ENCODE measurements around the gene SORT1.
"Not testable (repeated sequence)": the region's sequence is repeated elsewhere in the genome, so short reads cannot be mapped to it uniquely, and the experiment has no call there.

Gene SORT1

DNA sequence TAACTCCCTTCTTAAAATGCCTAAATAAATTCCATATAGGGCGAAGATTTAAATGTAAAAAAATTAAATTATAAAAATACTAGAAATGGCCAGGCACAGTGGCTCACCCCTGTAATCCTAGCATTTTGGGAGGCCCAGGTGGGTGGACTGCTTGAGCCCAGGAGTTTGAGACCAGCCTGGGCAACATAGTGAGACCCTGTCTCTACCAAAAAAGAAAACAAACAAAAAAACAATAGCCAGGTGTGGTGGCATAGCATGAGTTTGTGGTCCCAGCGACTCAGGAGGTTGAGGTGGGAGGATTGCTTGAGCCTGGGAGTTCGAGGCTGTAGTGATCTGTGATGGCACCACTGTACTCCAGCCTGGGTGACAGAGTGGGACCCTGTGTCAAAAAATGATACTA is 17.8 kb downstream of the SORT1 start:
- DNase-seq (ENCODE audit: low spot score) = no peak

DNA sequence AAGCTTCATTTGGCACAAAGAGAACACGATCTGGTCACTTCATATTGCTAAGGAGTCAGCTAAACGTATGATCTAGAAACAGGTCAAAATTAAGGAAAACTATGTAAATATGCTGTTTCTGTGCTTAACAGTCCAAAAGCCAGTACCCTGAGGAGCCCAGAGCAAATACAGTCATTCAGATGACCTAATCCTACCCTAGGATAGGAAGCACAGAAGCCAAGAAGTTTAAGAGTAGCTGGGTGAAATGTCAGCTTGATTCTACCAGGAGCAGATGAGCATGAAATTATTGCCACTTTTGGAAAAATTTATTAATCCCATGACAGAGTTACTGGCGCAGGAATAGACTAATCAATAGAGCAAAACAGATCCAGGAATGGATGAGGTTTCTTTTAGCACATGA is 18.3 kb downstream of the SORT1 start:
- no peak for DNase-seq (ENCODE audit: low spot score)

DNA sequence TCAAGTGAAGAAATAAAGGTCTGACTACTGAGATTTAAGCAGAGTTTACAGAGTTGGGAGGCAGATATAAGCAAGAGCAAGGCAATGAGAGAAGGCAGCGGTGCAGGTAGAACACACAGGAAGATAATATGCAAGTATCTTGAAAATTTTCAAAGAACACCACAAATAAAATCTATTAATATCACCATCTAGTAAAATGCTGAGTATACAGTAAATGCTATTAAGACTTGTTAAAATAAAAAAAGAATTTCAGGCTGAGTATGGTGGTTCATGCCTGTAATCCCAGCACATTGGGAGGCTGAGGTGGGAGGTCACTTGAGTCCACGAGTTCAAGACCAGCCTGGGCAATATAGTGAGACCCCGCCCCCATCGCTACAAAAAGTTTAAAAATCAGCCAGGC is 20.0 kb downstream of the SORT1 start:
- DNase-seq (ENCODE audit: low spot score) = no peak

DNA sequence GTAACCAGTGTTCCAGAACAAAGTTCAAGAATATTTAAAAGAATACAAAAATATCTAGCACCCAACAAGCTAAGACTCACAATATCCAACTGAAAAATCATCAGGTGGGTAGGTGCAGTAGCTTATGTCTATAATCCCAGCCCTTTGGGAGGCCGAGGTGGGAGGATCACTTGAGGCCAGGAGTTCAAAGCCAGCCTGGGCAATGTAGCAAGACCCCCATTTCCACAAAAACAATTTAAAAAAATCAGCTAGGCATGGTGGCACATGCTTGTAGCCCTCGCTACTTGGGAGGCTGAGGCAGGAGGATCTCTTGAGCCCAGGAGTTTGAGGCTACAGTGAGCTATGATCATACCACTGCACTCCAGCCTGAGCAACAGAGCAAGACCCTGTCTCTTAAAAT is 24.0 kb downstream of the SORT1 start:
- DNase-seq (ENCODE audit: low spot score) = not testable (repeated sequence)

DNA sequence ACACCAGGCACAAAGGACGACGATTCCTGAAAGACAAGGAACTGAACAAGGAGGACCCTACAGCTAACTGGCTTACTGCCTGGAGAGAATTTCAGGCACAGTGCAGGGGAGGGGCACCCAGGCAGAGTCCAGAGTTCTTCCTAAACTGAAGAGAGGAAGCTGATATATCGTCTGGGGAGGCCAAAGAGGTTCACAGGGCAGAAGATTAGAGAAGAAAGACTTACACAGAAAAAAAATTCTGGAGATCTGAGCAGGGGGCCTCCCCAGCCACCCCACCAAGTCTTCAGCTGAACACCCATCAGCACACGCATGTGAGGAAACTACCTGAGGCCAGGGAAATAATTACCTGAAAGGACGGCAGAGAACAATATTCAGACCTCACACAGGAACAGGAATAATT is 24.6 kb downstream of the SORT1 start:
- DNase-seq (ENCODE audit: low spot score) = no peak

DNA sequence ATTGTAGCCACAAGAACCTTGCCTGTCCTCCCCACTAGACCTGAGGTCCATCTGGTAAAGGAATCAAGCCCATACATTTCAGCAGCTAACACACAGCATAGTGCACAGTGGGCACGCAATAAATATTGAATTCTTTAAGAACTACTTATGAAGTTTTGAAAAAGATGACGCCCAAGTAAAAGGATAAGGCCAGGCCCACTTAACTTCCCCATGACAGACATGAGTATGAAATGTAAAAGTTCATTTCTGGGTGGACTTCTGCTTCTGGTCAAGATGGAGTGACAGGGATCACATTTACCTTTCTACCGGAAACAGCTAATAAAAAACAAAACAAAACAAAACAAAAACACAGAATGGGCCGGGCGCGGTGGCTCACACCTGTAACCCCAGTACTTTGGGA is 25.4 kb downstream of the SORT1 start:
- DNase-seq (ENCODE audit: low spot score) = no peak

DNA sequence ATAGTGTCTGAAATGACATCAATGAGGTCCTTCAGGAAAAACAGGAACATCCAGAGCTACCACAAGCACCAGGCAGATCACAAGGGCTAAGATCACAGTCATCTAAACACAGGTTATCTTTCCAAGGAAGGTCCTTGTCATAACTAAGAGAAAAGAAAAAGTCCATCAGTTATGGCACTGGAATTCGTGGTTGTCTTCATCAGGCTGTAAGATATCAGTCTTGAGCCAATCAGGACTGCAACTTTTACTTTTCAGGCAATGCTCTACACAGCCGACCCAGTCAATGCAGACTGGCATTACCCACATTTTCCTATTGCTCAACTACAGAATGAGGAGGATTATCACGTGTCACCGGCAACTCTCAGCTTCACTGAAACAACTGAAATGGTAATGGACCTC is 26.4 kb downstream of the SORT1 start:
- no peak for DNase-seq (ENCODE audit: low spot score)

DNA sequence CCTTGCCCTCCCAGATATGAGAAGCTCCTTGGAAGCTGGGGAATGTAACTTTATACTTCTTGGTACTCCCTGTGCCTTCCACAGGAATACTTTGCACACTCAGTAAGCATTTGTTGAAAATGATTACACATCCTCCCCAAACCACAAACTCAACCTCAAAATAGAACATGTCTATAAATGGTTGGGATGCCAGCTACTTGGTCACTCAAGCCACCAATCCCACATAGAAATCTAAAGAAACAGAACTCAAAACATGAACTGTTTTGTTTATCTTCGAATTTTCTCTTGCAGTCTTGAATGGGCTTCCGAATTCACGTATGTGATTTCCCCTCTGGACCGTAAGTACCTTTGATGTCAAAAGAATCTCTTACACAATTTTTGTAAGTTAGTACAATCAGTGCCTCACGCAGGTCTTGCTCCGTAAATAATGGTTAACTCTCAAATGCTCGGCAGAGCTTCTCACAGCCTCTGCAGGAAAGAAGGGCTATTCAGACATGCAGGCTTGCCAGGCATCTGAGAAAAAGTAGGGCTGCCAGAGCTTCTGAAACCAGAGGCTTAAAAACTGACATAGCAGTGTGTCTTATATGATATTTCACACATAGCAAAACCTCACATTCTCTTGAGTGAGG is 26.9 kb downstream of the SORT1 start:
- no peak for DNase-seq (ENCODE audit: low spot score)

DNA sequence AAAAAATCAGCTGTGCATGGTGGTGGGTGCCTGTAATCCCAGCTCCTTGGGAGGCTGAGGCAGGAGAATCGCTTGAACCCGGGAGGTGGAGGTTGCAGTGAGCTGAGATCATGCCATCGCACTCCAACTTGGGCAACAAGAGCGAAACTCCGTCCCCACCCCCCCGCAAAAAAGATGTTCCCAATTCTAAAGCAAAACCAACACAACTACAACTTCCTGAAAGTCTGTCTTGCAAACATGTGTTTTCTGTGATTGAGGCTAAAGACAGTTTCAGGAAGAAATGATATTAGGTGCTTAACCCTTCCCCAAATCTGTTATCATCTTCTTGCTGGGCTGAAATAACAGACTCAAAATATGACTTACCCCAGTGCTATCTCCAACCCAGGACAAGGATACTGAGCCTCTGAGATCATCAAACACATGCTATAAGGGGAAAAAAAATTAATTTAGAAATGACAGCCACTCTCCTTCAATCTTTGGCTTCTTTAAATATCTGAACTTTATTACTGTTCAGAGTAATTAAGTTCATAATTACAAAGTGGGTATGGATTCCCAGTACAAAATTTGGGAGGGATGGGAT is 28.5 kb downstream of the SORT1 start:
- no peak for DNase-seq (ENCODE audit: low spot score)

DNA sequence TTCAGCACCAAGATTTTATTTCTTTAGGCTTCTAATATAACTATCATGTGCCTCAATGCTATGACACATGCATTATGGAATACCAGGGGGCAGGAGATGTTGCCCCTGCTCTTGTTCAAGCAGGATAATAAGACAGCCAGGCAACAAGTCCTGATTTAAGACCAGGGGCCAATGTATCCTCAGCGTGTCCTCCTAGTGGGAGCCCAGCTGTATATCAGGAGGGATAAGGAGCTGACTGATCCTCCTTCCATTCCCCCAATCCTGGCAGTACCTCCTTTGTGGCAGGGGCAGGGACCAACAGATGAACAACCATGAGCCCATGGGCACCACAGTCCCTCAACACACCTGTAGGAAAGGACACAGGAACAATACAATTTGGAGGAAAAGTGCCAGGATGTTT is 29.3 kb downstream of the SORT1 start:
- DNase-seq (ENCODE audit: low spot score) = no peak

DNA sequence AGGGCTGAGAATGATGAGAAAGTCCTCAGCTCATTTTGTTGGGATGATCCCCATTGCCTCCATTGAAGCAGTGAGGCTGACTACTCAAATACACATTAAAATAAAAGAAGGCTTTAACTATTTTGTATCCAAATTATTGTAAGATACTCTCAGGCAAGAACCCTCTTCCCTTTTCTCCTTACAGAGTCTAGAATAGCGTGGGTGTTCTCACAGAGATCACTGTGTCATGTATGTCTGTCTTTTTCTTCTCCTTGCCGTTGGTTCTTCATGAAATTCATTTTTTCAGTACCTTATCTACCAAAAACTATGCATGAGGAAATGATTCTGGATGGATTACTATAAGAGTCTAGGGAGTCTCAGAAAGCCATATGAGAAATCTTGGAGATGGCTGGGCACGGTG is 30.1 kb downstream of the SORT1 start:
- no peak for DNase-seq (ENCODE audit: low spot score)

DNA sequence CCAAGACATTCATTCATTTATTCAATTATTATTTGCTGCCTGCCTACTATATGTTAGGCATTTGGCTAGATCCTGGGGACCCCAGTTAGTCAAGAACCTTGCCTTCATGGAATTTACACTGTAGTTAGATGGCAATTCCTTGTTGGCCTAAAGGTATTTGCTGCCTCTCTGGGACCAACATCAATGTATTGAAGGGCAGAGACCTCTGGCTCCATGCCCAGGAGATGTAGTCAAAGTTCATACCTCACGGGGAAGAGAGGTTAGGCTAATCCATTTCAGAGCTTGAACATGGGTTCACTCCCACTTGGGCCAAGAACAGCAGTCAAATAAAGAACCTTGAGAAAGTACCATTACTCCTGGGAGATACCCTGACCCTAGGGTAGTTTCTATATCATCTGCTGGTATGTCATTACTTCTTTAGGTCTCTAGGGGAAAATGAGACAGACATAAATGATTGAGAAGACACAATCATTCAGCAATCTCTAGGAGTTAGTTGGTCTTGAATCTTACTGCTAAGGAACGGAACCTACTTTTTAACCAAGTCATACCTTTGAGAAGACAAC is 32.0 kb downstream of the SORT1 start:
- no peak for DNase-seq (ENCODE audit: low spot score)

DNA sequence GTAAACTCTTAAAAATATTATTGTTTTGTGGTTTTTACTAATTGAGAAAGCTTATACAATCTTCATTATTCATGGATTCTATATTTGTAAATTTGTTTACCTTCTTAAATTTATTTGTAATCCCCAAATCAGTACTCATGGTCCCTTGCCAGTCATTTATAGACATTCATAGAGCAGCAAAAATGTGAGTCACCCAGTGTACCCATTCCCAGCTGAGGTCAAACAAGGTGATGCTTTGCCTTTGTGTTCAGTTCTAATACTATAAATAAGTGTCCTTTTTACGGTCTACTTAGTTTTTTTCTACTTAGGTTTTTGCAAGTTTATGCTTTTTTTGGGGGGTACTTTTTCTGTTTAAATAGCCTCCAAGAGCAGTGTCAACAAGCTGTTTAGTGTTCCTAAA is 36.1 kb downstream of the SORT1 start:
- no peak for DNase-seq (ENCODE audit: low spot score)

DNA sequence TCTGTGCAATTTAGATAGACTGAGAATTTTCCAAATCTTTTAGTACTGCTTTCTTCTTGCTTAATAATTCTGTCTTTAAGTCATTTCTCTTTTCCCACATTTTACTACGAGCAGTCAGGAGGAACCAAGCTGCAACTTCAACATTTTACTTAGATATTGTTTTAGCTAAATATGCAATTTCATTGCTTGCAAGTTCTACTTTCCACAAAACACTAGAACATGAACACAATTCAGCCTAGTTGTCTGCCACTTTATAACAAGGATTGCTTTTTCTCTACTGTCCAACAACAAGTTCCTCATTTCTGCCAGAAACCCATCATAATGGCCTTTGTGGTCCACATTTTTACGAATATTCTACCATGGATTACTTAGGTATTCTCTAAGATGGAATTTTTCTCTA is 36.6 kb downstream of the SORT1 start:
- no peak for DNase-seq (ENCODE audit: low spot score)

DNA sequence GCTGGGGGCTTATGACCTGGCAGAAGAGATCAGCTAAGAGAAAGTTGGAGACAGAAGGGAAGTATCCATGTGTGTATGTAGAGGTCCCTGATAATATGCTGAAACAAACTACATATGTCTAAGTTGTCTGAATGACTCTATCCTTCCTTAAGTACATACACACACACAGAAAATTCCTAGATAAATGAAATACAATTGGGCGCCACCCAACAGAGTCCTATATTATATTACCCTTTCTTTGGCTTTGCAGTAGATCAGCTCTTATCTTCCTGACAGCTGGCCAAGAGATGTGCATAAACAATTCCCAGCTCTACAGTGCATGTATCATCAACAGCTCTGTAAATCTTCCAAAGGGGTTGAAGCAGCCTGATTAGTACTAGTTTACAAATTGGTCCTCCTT is 40.1 kb downstream of the SORT1 start:
- DNase-seq (ENCODE audit: low spot score) = no peak

DNA sequence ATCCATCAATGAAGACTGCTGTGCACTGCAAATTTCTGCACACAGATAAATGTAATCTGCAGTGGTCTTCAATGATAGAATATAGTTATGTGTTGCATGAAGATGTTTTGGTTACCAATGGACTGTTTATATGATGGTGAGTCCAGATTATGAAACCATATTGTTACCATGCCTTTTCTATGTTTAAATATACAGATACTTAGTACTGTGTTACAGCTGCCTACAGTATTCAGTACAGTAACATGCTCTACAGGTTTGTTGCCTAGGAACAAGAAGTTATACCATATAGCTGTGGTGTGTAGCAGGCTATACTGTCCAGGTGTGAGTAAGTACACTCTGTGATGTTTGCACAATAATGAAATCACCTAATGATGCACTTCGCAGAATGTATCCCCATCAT is 40.8 kb downstream of the SORT1 start:
- DNase-seq (ENCODE audit: low spot score) = no peak

DNA sequence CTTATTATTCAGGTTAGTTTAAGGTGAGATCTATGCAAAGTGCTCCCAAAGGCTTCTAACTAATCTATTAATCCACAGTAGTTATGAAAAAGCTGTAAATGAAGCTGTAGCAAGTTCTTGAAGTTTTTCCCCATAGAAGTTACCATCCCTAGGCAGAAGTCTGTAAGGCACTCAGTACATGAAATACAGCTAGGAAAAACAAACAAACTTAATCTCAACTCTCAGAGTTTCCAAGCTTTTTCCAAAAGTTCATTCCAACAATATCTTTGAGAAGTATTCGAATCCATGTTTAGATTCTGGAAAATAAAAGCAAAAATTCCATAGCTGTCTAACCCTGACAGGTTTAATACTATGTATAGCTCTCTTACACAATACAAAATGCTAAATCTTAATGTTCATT is 41.2 kb downstream of the SORT1 start:
- no peak for DNase-seq (ENCODE audit: low spot score)

DNA sequence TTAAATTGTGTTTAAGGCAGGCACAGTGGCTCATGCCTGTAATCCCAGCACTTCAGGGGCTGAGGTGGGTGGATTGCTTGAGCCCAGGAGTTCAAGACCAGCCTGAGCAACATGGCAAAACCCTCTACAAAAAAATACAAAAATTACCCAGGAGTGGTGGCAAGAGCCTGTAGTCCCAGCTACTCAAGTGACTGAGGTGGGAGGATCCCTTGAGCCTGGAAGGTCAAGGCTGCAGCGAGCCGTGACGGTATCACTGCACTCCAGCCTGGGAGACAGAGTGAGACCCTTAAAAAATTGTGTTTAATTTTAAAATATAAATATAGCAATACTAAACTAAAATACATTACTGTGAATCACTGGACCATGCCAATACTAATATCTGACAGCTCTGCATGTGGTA is 42.8 kb downstream of the SORT1 start:
- DNase-seq (ENCODE audit: low spot score) = no peak

DNA sequence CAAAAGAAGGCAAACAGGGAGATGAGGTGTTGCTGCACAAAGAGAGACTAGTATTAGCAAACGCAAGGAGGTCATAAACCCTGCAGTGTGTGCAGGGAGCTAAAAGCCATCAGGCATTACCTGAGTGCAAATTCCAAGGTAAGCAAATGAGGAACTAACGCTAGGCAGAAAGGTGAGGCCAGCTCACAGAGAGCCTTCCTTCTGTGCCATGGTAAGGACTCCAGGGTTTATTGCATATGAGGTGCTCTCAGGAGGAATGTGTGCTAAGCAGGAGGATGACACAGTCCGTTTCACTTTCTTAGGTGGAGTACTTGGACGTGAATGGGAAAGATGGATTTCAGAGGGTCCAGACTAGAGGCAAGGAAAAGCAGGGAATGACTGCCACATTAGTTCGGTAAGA is 46.3 kb downstream of the SORT1 start:
- no peak for DNase-seq (ENCODE audit: low spot score)

DNA sequence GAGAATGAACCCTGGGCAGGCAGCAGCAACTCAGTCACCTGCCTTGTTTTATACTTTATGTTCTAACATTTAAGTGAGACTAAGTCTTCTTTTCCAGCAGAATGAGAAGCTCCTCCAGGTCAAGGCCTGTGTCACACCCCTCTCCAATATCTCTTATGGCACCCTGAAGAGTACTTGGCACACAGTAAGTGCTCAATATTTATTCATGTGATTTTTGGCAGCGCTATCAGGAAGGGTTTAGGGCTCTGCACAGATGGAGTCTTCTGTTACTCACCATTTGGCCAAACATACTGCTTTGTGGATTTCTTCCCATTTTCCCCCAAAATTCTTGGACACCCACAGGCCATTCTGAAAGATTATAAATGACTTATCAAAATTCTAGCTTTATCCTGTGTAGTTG is 47.1 kb downstream of the SORT1 start:
- DNase-seq (ENCODE audit: low spot score) = no peak

DNA sequence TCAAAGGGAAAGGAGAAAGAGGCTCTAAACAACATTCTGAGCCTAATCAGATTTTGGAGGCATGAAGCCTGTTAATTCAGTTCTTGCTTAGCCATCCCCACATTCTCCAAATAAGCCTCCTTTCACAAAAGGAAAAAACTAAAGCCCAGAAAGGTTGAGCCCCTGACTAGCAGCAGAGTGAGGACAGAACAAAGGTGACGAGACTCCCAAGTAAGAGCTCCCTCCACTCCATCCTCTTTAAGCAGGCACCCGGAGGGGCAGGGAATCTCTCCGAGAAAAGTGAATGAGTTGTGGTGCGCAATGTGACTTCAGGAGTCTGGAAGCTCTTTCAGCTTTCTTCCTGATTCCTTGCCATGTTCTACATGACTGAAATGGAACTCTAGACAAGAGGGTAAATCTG is 47.5 kb downstream of the SORT1 start:
- DNase-seq (ENCODE audit: low spot score) = no peak

DNA sequence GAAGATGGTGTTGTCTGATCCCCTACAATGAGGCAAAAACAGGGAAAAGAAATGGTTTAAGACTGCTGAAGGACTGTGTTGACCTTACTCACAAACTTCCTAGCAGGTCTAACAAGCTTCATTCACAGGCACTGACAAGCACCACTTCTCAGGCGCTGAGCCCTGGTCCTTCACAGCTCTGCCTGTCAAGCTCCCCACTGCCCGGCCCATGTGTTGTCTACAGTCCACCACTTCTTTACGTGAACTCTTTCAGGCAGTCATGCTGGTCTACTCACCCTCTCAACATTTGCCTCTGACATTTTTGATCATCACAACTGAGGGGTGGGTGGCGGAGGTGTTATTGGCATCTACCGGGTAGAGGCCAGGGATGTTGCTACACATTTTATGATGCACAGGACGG is 50.2 kb downstream of the SORT1 start:
- DNase-seq (ENCODE audit: low spot score) = no peak

DNA sequence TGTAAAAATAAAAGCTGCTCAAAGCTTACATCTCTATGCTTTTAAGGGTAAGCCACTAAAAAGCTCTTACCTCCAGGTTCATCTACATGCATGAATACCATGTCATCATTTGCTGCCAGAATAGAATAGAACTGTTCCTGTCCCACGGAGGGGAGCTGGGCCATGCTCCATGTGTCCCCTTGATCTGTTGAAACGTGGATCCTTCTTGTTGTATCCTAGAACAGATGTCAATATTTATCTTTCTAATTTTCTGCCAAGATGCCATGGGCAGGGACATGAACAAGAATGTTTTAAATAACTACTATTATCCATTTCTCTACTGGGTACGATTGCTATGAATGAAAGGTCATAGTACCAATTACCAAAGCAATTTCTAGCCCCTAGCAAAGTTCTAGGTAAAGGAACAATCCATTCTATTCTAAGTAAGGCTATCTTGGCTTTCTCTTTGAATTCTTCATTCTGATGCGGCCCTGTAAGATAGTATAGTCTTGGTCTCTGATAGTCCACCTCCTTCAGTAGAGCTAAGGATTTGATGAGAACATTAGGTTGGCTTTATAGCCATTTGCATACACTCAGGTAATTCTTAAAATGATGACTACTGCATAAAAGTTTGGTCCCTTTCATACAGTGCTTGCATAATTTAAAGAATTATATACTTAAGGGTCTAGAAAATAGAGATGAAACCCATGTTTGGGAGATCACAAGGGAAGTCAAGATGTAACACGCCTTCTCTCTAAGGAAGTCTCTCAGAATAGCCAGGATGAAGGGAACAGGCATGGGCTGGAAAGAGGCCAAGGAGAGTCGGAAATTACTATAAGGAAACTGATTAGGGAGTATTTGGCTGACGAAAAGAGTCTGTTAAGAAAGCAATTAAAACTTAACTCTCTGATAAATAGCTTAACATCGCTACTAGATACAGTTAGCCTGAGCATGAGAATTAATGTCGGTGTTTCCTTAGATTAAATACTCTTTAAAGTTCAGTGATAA is 55.5 kb downstream of the SORT1 start:
- DNase-seq (ENCODE audit: low spot score) = no peak
